ENCODE data around the gene CELA3B. TPM values are rescaled to one million over a fixed set of nuclear protein-coding genes. Genes with fewer than 3 reads are reported as not detected.
"Not testable (repeated sequence)": the region's sequence is repeated elsewhere in the genome, so short reads cannot be mapped to it uniquely, and the experiment has no call there.

CELA3B gene
- total RNA-seq, 2 experiments from 2014 or later = not detected

- POLR2A ChIA-PET = interaction anchor here (0.5 to 2.5 kb wide), 18 partner anchors 10 to 656 kb away, joined by 3 to 65 read pairs (median 4); partner anchors contain the start of genes CDC42 and USP48
- H3K27ac Mint-ChIP-seq = peak overlapping the region; percentile 99
- H3K9me3 Mint-ChIP-seq (ENCODE audit: low read depth) = no peaks in the 10 kb centered on the region
- H3K4me3 Mint-ChIP-seq = peak overlapping the region; percentile 82
- intact Hi-C loops (cut with DNase I, micrococcal nuclease) = loop anchor here (1.0 to 5.0 kb wide), 17 partner anchors 15 to 1837 kb away; partner anchors contain the start of genes CDC42 (in 2 of the 2), USP48 (in 2 of the 2), EIF4G3 (in 1 of the 2) and HNRNPR (in 1 of the 2)
- H3K27me3 Mint-ChIP-seq = no peaks in the 10 kb centered on the region
- H3K36me3 Mint-ChIP-seq (ENCODE audit: low read depth) = peaks cover 4% of the 10 kb centered on the region
- DNase-seq (peak; percentile 87), ATAC-seq (peak; percentile 68)
- CTCF ChIA-PET = interaction anchor here (0.5 to 4.2 kb wide), 23 partner anchors 10 to 506 kb away, joined by 3 to 35 read pairs (median 4); partner anchors contain the start of gene CDC42
- peaks cover 54% of the 10 kb centered on the region for H3K4me1 Mint-ChIP-seq
These were observed 47.9 kb downstream of the CELA3B start for GRCh38 chr1:22024485-22025367.

GRCh38 chr1:22025368-22026155 is 48.7 kb downstream of the CELA3B start:
- ChIA-PET POLR2A (interaction anchor here (0.5 to 2.5 kb wide), 18 partner anchors 9 to 1665 kb away, joined by 3 to 65 read pairs (median 4); partner anchors contain the start of genes CDC42 and USP48), CTCF (interaction anchor here (0.6 to 4.2 kb wide), 13 partner anchors 9 to 345 kb away, joined by 3 to 35 read pairs (median 4); partner anchors contain the start of gene CDC42)
- Mint-ChIP-seq H3K4me1 (peaks cover 59% of the 10 kb centered on the region), H3K27ac (peak overlapping the region; percentile 99), H3K27me3 (no peaks in the 10 kb centered on the region), H3K4me3 (peak overlapping the region; percentile 82), H3K36me3 (ENCODE audit: low read depth) (peaks cover 4% of the 10 kb centered on the region), H3K9me3 (ENCODE audit: low read depth) (no peaks in the 10 kb centered on the region)
- ATAC-seq (peak; percentile 74), DNase-seq (peak; percentile 94)
- intact Hi-C loops (cut with DNase I, micrococcal nuclease) = loop anchor here (1.0 to 5.0 kb wide), 15 partner anchors 14 to 1319 kb away; partner anchors contain the start of genes CDC42 (in 2 of the 2), USP48 (in 2 of the 2), EIF4G3 (in 1 of the 2) and HNRNPR (in 1 of the 2)

- CTCF ChIA-PET = interaction anchor here (0.9 to 2.1 kb wide), 5 partner anchors 11 to 36 kb away, joined by 3 to 9 read pairs (median 5); no protein-coding TSS in a partner anchor
- no peaks in the 10 kb centered on the region for H3K27me3 Mint-ChIP-seq
- H3K27ac Mint-ChIP-seq = peak overlapping the region; percentile 99
- peaks cover 71% of the 10 kb centered on the region for H3K4me1 Mint-ChIP-seq
- ATAC-seq = no peak
- peaks cover 4% of the 10 kb centered on the region for H3K36me3 Mint-ChIP-seq (ENCODE audit: low read depth)
- no peak for DNase-seq
- intact Hi-C loops (cut with DNase I, micrococcal nuclease) = loop anchor here (5.0 kb wide), 3 partner anchors 60 to 1240 kb away; partner anchors contain the start of genes EIF4G3 (in 1 of the 2) and HP1BP3 (in 1 of the 2)
- H3K9me3 Mint-ChIP-seq (ENCODE audit: low read depth) = no peaks in the 10 kb centered on the region
- H3K4me3 Mint-ChIP-seq = peak overlapping the region; percentile 82
- POLR2A ChIA-PET = interaction anchor here (0.8 to 1.5 kb wide), 4 partner anchors 13 to 42 kb away, joined by 3 to 8 read pairs (median 4); no protein-coding TSS in a partner anchor
These were observed 50.1 kb downstream of the CELA3B start for GRCh38 chr1:22026924-22027289.

GRCh38 chr1:22030057-22030456 is 53.2 kb downstream of the CELA3B start:
- peak overlapping the region; percentile 38 for H3K27ac Mint-ChIP-seq
- no peaks in the 10 kb centered on the region for H3K9me3 Mint-ChIP-seq (ENCODE audit: low read depth)
- DNase-seq = no peak
- H3K4me3 Mint-ChIP-seq = no peak overlapping the region
- no peaks in the 10 kb centered on the region for H3K27me3 Mint-ChIP-seq
- ChIA-PET POLR2A (no interaction called here), CTCF (interaction anchor here (0.7 to 1.8 kb wide), 2 partner anchors 9 to 22 kb away, joined by 4 to 14 read pairs; no protein-coding TSS in a partner anchor)
- H3K36me3 Mint-ChIP-seq (ENCODE audit: low read depth) = peaks cover 4% of the 10 kb centered on the region
- ATAC-seq = no peak
- intact Hi-C loops (cut with DNase I, micrococcal nuclease) = loop anchor here in 1 of 2 experiments (1.0 kb wide), 1 partner anchor 8 kb away; no protein-coding TSS in a partner anchor
- H3K4me1 Mint-ChIP-seq = peaks cover 62% of the 10 kb centered on the region

- POLR2A ChIA-PET = interaction anchor here (0.7 to 1.7 kb wide), 2 partner anchors 9 to 22 kb away, joined by 4 to 11 read pairs; partner anchors contain the start of gene CDC42
- ATAC-seq = no peak
- Mint-ChIP-seq H3K27ac (no peak overlapping the region), H3K4me1 (peaks cover 64% of the 10 kb centered on the region), H3K36me3 (ENCODE audit: low read depth) (peaks cover 4% of the 10 kb centered on the region), H3K27me3 (no peaks in the 10 kb centered on the region), H3K9me3 (ENCODE audit: low read depth) (no peaks in the 10 kb centered on the region), H3K4me3 (no peak overlapping the region)
- intact Hi-C loops (cut with DNase I, micrococcal nuclease) = loop anchor here in 1 of 2 experiments (1.0 kb wide), 1 partner anchor 8 kb away; no protein-coding TSS in a partner anchor
- CTCF ChIA-PET = interaction anchor here (0.7 to 1.8 kb wide), 3 partner anchors 9 to 60 kb away, joined by 4 to 14 read pairs (median 4); no protein-coding TSS in a partner anchor
- no peak for DNase-seq
These were observed 53.7 kb downstream of the CELA3B start for GRCh38 chr1:22030473-22030872.

GRCh38 chr1:22031214-22031962 is 54.6 kb downstream of the CELA3B start:
- H3K9me3 Mint-ChIP-seq (ENCODE audit: low read depth) = no peaks in the 10 kb centered on the region
- ATAC-seq = peak; percentile 74
- ChIA-PET CTCF (interaction anchor here (0.6 to 1.3 kb wide), 7 partner anchors 8 to 1397 kb away, joined by 3 to 8 read pairs (median 3); no protein-coding TSS in a partner anchor), POLR2A (interaction anchor here (0.7 to 1.7 kb wide), 5 partner anchors 9 to 35 kb away, joined by 4 to 11 read pairs (median 4); partner anchors contain the start of gene CDC42)
- DNase-seq = peak; percentile 74
- H3K27me3 Mint-ChIP-seq = no peaks in the 10 kb centered on the region
- H3K36me3 Mint-ChIP-seq (ENCODE audit: low read depth) = peaks cover 2% of the 10 kb centered on the region
- peaks cover 61% of the 10 kb centered on the region for H3K4me1 Mint-ChIP-seq
- intact Hi-C loops (cut with DNase I, micrococcal nuclease) = no loop called here
- H3K4me3 Mint-ChIP-seq = peak overlapping the region; percentile 56
- peak overlapping the region; percentile 85 for H3K27ac Mint-ChIP-seq

- H3K27me3 Mint-ChIP-seq; H3K27ac Mint-ChIP-seq; intact Hi-C loops (cut with DNase I, micrococcal nuclease); H3K4me3 Mint-ChIP-seq; ATAC-seq; H3K9me3 Mint-ChIP-seq (ENCODE audit: low read depth); H3K36me3 Mint-ChIP-seq (ENCODE audit: low read depth); DNase-seq: not testable (repeated sequence)
- ChIA-PET POLR2A (interaction anchor here (0.7 kb wide), 1 partner anchor 10 kb away, joined by 3 read pairs; no protein-coding TSS in a partner anchor), CTCF (interaction anchor here (2.0 kb wide), 1 partner anchor 10 kb away, joined by 5 read pairs; no protein-coding TSS in a partner anchor)
- peaks cover 58% of the 10 kb centered on the region for H3K4me1 Mint-ChIP-seq
These were observed 58.0 kb downstream of the CELA3B start for GRCh38 chr1:22034834-22035233.

GRCh38 chr1:22037520-22037919 is 60.7 kb downstream of the CELA3B start:
- H3K27ac Mint-ChIP-seq = peak overlapping the region; percentile 68
- ATAC-seq (no peak), DNase-seq (no peak)
- intact Hi-C loops (cut with DNase I, micrococcal nuclease) = no loop called here
- CTCF ChIA-PET = interaction anchor here (0.7 to 2.8 kb wide), 5 partner anchors 8 to 29 kb away, joined by 3 to 14 read pairs (median 6); no protein-coding TSS in a partner anchor
- no peak overlapping the region for H3K4me3 Mint-ChIP-seq
- no peaks in the 10 kb centered on the region for H3K27me3 Mint-ChIP-seq
- POLR2A ChIA-PET = interaction anchor here (1.3 to 3.1 kb wide), 2 partner anchors 12 to 16 kb away, joined by 9 to 30 read pairs; partner anchors contain the start of gene CDC42
- peaks cover 54% of the 10 kb centered on the region for H3K4me1 Mint-ChIP-seq
- no peaks in the 10 kb centered on the region for H3K36me3 Mint-ChIP-seq (ENCODE audit: low read depth)
- no peaks in the 10 kb centered on the region for H3K9me3 Mint-ChIP-seq (ENCODE audit: low read depth)

GRCh38 chr1:22038036-22038435 is 61.2 kb downstream of the CELA3B start:
- no peaks in the 10 kb centered on the region for H3K27me3 Mint-ChIP-seq
- intact Hi-C loops (cut with DNase I, micrococcal nuclease) = loop anchor here in 1 of 2 experiments (1.0 kb wide), 1 partner anchor 8 kb away; no protein-coding TSS in a partner anchor

More at GRCh38 chr1:22038036-22038435, 61.2 kb downstream of the CELA3B start:
- no peak overlapping the region for H3K4me3 Mint-ChIP-seq
- no peak for ATAC-seq
- no peaks in the 10 kb centered on the region for H3K9me3 Mint-ChIP-seq (ENCODE audit: low read depth)
- peak overlapping the region; percentile 68 for H3K27ac Mint-ChIP-seq
- H3K4me1 Mint-ChIP-seq = peaks cover 56% of the 10 kb centered on the region
- H3K36me3 Mint-ChIP-seq (ENCODE audit: low read depth) = no peaks in the 10 kb centered on the region
- POLR2A ChIA-PET = interaction anchor here (0.6 to 3.1 kb wide), 4 partner anchors 13 to 1502 kb away, joined by 3 to 30 read pairs (median 6); partner anchors contain the start of gene CDC42
- no peak for DNase-seq
- CTCF ChIA-PET = interaction anchor here (0.7 to 2.8 kb wide), 7 partner anchors 8 to 29 kb away, joined by 3 to 14 read pairs (median 6); partner anchors contain the start of gene CDC42

Data from activated CD4-positive, alpha-beta T cell treated with anti-CD3 and anti-CD28 coated beads for 36 hours (primary cell).